Stimulated activated naive CD8-positive, alpha-beta T cell treated with anti-CD3 and anti-CD28 coated beads, Interleukin-15, Interleukin-2, amounts not matched to agents 100 U/mL and 50 U/mL, for 24 hours (primary cell): Measurements from ENCODE around the gene PSAP.

Source experiments
- ATAC-seq: fragments of 150-1000 bp; cut with Tn5 transposase; one replicate; pipeline ENCODE4 v1.10.0; 2021
- DNase-seq: peaks from one replicate; pipeline ENCODE4 v3.0.0; 2021

PSAP gene

GRCh38 chr10:71809628-71810027 is 41.4 kb downstream of the PSAP start:
- ATAC-seq = no peak
- DNase-seq = no peak

- DNase-seq (no peak), ATAC-seq (no peak)
Observed at GRCh38 chr10:71807557-71808510, 43.2 kb downstream of the PSAP start.

GRCh38 chr10:71806704-71807556 is 44.1 kb downstream of the PSAP start:
- no peak for ATAC-seq
- no peak for DNase-seq

DNA sequence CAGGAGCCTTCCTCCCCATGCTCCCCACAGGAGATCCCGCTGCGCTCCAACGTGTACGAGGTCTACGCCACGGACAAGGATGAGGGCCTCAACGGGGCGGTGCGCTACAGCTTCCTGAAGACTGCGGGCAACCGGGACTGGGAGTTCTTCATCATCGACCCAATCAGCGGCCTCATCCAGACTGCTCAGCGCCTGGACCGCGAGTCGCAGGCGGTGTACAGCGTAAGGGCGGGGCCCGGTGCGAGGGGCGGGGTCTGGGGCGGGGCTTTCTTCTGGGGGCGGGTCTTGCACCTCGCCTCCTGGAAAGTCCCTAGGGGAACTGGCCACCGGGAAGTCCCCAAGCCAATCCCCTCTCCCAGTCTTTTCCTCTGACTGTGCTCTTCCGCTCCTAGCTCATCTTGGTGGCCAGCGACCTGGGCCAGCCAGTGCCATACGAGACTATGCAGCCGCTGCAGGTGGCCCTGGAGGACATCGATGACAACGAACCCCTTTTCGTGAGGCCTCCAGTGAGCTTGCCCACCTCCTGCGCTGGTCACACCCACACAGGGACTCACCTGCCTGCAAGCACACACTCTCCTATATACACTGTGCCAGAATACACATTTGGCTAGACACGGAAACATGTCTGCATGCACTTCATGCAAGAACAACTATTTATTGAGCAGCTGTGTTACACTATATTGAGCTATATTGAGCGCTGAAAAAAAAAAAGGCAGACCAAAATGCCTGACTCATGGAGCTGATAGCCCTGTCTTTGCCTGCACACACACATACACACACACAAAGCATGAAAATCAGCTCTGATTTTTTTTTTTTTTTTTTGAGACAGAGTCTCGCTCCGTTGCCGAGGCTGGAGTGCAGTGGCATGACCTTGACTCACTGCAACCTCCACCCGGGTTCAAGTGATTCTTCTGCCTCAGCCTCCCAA is 45.0 kb downstream of the PSAP start:
- ATAC-seq (no peak), DNase-seq (no peak)

DNA sequence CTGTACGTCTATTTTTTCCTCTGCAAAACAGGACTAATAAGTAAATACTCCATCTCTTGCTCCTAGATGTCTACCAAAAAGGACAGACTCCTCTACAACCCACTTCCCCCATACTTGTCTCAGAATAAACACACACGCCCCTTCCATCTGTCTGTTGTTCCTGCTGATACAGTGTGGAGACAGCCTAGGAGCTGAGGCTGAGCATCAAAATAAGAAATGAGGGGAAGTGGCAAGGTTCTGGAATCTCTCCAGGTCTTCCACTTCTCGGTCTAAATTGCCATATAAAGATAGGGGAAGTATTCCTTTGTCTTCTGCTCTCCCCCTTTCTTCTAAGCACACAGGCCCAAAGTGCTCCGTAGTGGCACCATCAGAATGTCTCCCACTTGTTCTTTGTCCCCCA is 47.0 kb downstream of the PSAP start:
- ATAC-seq (no peak), DNase-seq (no peak)

DNA sequence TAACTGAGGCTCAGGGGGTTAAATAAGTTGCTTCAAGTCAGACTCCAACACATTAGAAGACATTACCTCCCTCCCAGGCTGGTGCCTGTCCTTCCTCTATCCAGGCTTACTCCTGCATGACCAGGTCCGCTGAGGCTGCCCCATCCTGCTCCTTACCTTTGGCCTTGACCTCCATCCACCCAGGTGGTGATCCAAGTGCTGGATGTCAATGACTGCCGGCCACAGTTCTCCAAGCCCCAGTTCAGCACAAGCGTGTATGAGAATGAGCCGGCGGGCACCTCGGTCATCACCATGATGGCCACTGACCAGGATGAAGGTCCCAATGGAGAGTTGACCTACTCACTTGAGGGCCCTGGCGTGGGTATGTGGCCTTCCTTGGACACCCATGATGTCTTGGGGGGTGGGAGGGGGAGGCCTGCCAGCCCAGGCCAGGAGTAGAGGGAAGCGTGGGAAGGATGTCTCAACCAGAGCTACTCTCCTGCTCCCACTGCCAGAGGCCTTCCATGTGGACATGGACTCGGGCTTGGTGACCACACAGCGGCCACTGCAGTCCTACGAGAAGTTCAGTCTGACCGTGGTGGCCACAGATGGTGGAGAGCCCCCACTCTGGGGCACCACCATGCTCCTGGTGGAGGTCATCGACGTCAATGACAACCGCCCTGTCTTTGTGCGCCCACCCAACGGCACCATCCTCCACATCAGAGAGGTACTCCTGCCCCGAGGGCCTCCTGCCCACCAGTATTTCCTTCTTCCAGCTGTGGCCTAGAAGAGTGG is 48.1 kb downstream of the PSAP start:
- no peak for DNase-seq
- ATAC-seq = no peak

DNA sequence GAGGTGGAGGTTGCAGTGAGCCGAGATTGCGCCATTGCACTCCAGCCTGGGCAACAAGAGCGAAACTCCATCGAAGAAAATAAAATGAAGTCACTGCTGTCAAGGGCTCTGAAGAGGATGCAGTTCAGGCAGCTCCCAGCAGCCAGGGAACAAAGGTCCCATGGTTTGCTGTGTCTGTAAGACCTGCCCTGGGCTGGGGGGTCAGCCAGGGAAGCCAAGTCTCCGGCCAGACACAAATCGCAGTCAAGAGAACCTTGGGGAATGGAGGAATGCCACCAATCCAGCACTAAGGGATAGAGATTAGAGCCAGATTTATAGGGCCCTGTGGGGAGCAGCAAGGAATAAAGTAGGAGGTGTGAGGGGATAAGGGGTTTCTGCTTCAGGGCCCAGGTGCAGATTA is 48.8 kb downstream of the PSAP start:
- ATAC-seq (no peak), DNase-seq (no peak)

DNA sequence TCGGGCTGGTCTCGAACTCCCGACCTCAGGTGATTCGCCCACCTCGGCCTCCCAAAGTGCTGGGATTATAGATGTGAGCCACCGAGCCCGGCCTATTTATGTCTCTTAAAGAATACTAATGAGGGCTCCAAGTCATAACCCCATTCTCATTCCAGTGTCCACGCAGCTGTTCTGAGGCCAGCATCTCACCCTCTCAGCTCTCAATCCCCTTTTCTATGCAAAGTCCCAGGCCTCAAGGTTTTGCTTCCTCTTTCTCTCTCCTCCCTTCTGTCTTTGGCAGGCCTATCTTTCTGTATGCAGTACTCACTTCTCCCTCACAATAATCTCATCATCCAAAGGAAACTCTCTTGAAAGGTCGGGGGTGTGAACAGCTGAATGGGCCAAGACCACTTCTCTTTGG is 49.7 kb downstream of the PSAP start:
- no peak for DNase-seq
- ATAC-seq = no peak

GRCh38 chr10:71799608-71800453 is 51.2 kb downstream of the PSAP start:
- no peak for ATAC-seq
- no peak for DNase-seq

DNA sequence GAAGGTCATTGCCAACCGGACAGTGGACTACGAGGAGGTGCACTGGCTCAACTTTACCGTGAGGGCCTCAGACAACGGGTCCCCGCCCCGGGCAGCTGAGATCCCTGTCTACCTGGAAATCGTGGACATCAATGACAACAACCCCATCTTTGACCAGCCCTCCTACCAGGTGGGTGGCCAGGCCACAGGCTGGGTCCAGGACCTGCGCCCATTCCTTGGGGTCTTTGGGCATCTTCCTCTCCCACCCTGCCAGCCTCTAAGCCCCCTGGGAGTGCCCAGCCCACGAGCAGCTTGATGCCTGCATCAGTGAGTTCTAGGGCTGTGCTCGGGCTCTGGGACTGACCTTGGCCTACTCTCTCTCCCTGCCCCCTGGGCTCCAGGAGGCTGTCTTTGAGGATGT is 51.9 kb downstream of the PSAP start:
- DNase-seq (no peak), ATAC-seq (no peak)

- ATAC-seq (no peak), DNase-seq (no peak)
Observed at GRCh38 chr10:71798308-71798624, 52.8 kb downstream of the PSAP start.

DNA sequence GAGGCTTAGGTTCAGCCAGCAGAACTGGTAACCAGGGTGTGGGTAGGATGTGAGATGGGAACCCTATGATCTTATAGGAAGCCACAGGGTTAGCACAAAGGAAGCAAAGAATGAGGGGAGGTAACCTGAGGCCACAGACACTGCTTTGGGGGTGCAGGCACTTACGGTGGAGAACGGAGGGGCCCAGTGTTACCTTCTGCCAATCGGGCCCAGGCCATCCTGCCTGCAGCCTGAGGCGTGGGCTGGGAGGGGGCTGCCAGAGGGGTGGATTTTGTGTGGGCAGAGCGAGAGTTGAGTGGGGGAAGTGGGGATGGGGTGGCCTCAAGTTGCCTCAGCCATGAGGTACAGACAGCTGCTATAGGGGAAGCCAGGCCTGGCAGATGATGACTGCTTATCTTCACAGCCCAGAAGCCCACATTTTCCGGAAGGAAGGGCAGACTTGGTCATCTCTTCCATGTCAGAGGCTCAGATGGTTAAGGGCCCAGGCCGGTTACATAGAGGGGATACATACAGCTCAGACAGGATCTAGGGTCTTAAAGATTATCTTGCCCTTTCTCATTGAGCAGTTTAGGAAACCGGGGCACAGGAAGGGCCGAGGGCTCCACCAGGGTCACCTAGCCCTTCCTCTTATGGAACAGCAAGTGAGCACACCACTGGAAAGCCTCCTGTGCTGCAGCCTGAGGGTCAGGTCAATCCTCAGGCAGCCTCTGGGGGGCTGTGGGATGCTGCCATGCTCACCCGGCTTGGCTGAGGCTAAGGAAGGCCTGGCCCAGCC is 53.3 kb downstream of the PSAP start:
- ATAC-seq = peak; percentile 73

GRCh38 chr10:71796749-71797405 is 54.2 kb downstream of the PSAP start:
- DNase-seq = peak; percentile 30
- ATAC-seq = peak; percentile 25

More for the DNA sequence above, 53.3 kb downstream of the PSAP start:
- DNase-seq = peak; percentile 25

- peak; percentile 38 for DNase-seq
- no peak for ATAC-seq
Observed at GRCh38 chr10:71795248-71795647, 55.8 kb downstream of the PSAP start.

GRCh38 chr10:71790749-71791440 is 60.2 kb downstream of the PSAP start:
- DNase-seq (no peak), ATAC-seq (peak; percentile 67)

DNA sequence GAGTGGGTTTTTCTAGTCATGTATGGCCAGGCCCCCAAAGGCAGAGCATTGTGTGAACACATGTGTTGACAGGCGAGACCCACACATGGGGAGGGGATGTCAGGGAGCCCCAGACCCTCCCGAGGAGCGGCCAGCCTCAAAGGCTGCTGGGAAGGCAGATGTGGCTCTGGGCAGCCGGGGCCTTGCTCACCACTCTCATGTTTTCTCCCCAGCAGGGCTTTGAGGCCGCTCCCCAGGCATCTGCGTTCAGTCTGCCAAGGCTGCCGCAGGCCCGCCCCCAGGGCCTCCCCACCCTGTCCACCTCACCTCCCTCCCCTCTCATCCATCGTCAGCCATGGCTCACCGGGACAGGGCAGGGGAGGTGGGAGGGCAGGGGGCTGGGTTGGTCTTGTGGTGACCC is 61.2 kb downstream of the PSAP start:
- ATAC-seq (no peak), DNase-seq (no peak)

- DNase-seq = no peak
- no peak for ATAC-seq
Observed at GRCh38 chr10:71788954-71789353, 62.1 kb downstream of the PSAP start.

DNA sequence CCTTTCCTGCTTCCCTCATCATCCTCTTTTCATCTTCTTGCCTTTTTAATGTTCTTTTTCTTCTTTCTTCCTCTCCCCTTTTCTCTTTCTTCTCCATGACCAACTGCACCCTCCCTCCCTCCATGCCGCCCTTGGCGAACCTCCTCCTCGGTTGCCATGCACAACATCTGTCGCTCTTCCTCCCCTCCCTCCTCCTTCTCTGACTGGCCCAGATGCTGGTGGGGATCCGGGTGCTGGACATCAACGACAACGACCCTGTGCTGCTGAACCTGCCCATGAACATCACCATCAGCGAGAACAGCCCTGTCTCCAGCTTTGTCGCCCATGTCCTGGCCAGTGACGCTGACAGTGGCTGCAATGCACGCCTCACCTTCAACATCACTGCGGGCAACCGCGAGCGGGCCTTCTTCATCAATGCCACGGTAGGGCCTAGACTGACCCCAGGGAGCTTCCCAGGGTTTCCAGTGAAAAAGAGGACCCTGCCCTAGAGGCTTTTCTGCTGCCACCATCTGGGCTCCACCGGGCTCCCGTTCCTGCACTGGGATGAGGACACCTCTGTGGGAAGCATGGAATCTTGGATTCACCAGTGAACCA is 66.3 kb downstream of the PSAP start:
- DNase-seq (no peak), ATAC-seq (no peak)
